IMR-90 (cell line): ENCODE measurements around the gene KCNJ10. TPM values are rescaled to one million over a fixed set of nuclear protein-coding genes. Genes with fewer than 3 reads are reported as not detected.
A peak's percentile ranks its signal among the peaks of the same experiment; 100 is the strongest.

Experiments used
- ATAC-seq: fragments of 200-7000 bp; cut with Tn5 transposase; 2 replicates; pipeline ENCODE4 v1.9.1; 2020; ENCODE audit warnings: low read depth, mild to moderate bottlenecking, moderate library complexity
- BruUV-seq: library from RNA; stranded (reverse); fragments of 400-500 nt; replicated peaks from 2 replicates; lab custom pipeline; 2021; lab: Mats Ljungman, UMichigan
- CTCF ChIA-PET: fragments of 300-600 bp; formaldehyde crosslinking; extraction: SDS; loops from one replicate; lab custom pipeline; 2021; ENCODE audit warnings: antibody characterized with exemption; lab: Yijun Ruan, JAX
- POLR2A ChIA-PET: fragments of 300-600 bp; sonication (Branson Sonifier 250); formaldehyde crosslinking; loops from one replicate; lab custom pipeline; 2022; ENCODE audit warnings: antibody characterized with exemption; ENCODE audit not compliant: unreplicated experiment; lab: Charles Lee
- DNase-seq: peaks from one replicate; pipeline ENCODE4 v3.0.0; 2013
- H2AFZ ChIP-seq: replicated peaks from 2 replicates; pipeline ENCODE3; 2013; ENCODE audit warnings: low read length, mild to moderate bottlenecking; ENCODE audit not compliant: poor library complexity
- H2AK5ac ChIP-seq: 2 replicates; pipeline ENCODE4 v1.6.1; 2013; ENCODE audit warnings: low read depth, low read length, inconsistent platforms
- H2AK9ac ChIP-seq: replicated peaks from 2 replicates; pipeline ENCODE3; 2013; ENCODE audit warnings: mild to moderate bottlenecking, low read depth, low read length, moderate library complexity; ENCODE audit not compliant: poor library complexity
- H2BK120ac ChIP-seq: 2 replicates; pipeline ENCODE4 v1.6.1; 2013; ENCODE audit warnings: low read depth, low read length, inconsistent platforms
- H2BK15ac ChIP-seq: 3 replicates; pipeline ENCODE4 v1.6.1; 2013; ENCODE audit warnings: low read depth, low read length, inconsistent platforms
- H2BK20ac ChIP-seq: 2 replicates; pipeline ENCODE4 v1.6.1; 2013; ENCODE audit warnings: low read depth, mild to moderate bottlenecking, inconsistent platforms, low read length, moderate library complexity
- H2BK5ac ChIP-seq: 2 replicates; pipeline ENCODE4 v1.6.1; 2013; ENCODE audit warnings: mild to moderate bottlenecking, low read depth, low read length, inconsistent platforms; ENCODE audit not compliant: poor library complexity, severe bottlenecking
- H3K14ac ChIP-seq: replicated peaks from 2 replicates; pipeline ENCODE4 v1.6.1; 2013; ENCODE audit warnings: low read depth, low read length, inconsistent platforms
- H3K18ac ChIP-seq: 2 replicates; pipeline ENCODE4 v1.6.1; 2013; ENCODE audit warnings: low read depth, low read length, control low read depth
- H3K23ac ChIP-seq: 2 replicates; pipeline ENCODE4 v1.6.1; 2013; ENCODE audit warnings: low read depth, low read length, inconsistent platforms
- H3K27ac ChIP-seq: 2 replicates; pipeline ENCODE4 v1.5.1; 2013; ENCODE audit warnings: mild to moderate bottlenecking, control low read depth, low read length; ENCODE audit not compliant: insufficient read depth
- H3K27me3 ChIP-seq: 2 replicates; pipeline ENCODE4 v1.6.1; 2013; ENCODE audit warnings: low read length; ENCODE audit not compliant: control insufficient read depth, insufficient read depth
- H3K36me3 ChIP-seq: 2 replicates; pipeline ENCODE4 v1.6.1; 2013; ENCODE audit warnings: low read length, mixed read lengths; ENCODE audit not compliant: control insufficient read depth, insufficient read depth
- H3K4ac ChIP-seq: 2 replicates; pipeline ENCODE4 v1.6.1; 2013; ENCODE audit warnings: low read depth, low read length, inconsistent platforms
- H3K4me1 ChIP-seq: 2 replicates; pipeline ENCODE4 v1.6.1; 2013; ENCODE audit warnings: low read length, mixed read lengths; ENCODE audit not compliant: control insufficient read depth, insufficient read depth
- H3K4me2 ChIP-seq: 2 replicates; pipeline ENCODE4 v1.6.1; 2013; ENCODE audit warnings: low read depth, mild to moderate bottlenecking, control low read depth, low read length, moderate library complexity
- H3K4me3 ChIP-seq: 2 replicates; pipeline ENCODE4 v1.5.1; 2013; ENCODE audit warnings: low read depth, mild to moderate bottlenecking, control low read depth, low read length, moderate library complexity; ENCODE audit not compliant: insufficient read depth
- H3K56ac ChIP-seq: 2 replicates; pipeline ENCODE4 v1.6.1; 2013; ENCODE audit warnings: low read length, inconsistent platforms; ENCODE audit not compliant: insufficient read depth; ENCODE audit errors: extremely low read depth
- H3K79me1 ChIP-seq, 2 experiments: 2 replicates each; pipeline ENCODE4 v1.6.1; 2013; ENCODE audit warnings: low read length in 2 of 2, inconsistent platforms in 1 of 2, low read depth in 1 of 2
- H3K9ac ChIP-seq: 2 replicates; pipeline ENCODE4 v1.6.1; 2013; ENCODE audit warnings: low read depth, low read length, control low read depth
- H3K9me1 ChIP-seq: 2 replicates; pipeline ENCODE4 v1.6.1; 2013; ENCODE audit warnings: low read length, inconsistent platforms; ENCODE audit not compliant: insufficient read depth
- H3K9me3 ChIP-seq: 2 replicates; pipeline ENCODE4 v1.6.1; 2013; ENCODE audit warnings: low read length; ENCODE audit not compliant: control insufficient read depth, insufficient read depth
- H4K20me1 ChIP-seq: 2 replicates; pipeline ENCODE4 v1.6.1; 2013; ENCODE audit warnings: low read length, inconsistent platforms; ENCODE audit not compliant: insufficient read depth
- H4K5ac ChIP-seq: 2 replicates; pipeline ENCODE4 v1.6.1; 2013; ENCODE audit warnings: mild to moderate bottlenecking, low read depth, low read length, control low read depth
- H4K8ac ChIP-seq, 2 experiments: 2 replicates each; pipeline ENCODE4 v1.6.1; 2013; ENCODE audit warnings: low read depth in 2 of 2, low read length in 2 of 2, control low read depth in 1 of 2, inconsistent platforms in 1 of 2
- H4K91ac ChIP-seq: 2 replicates; pipeline ENCODE4 v1.6.1; 2013; ENCODE audit warnings: low read depth, low read length, inconsistent platforms; ENCODE audit not compliant: insufficient read depth
- CEBPB ChIP-seq: IDR thresholded peaks from 2 replicates; pipeline ENCODE4 v1.6.1; 2012; ENCODE audit warnings: low read depth, low read length, improper control_type of control experiment
- MAZ ChIP-seq: IDR thresholded peaks from 2 replicates; pipeline ENCODE4 v1.6.1; 2012; ENCODE audit warnings: low read depth, mild to moderate bottlenecking, low read length, improper control_type of control experiment, moderate library complexity, borderline replicate concordance
- POLR2A ChIP-seq: IDR thresholded peaks from 2 replicates; pipeline ENCODE4 v1.6.1; 2012; ENCODE audit warnings: mild to moderate bottlenecking, low read depth, low read length
- RCOR1 ChIP-seq: IDR thresholded peaks from 2 replicates; pipeline ENCODE4 v1.6.1; 2012; ENCODE audit warnings: mild to moderate bottlenecking, low read length, improper control_type of control experiment; ENCODE audit not compliant: insufficient replicate concordance
- WGBS, 2 experiments: methylation state at CpG; one replicate each; pipeline versions ENCODE4 v1.1.5 to v1.1.7; 2013; ENCODE audit warnings: missing lambda C conversion rate in 2 of 2; ENCODE audit not compliant: insufficient read length in 1 of 2; ENCODE audit errors: extremely low coverage in 2 of 2; 5-methylcytosine and 5-hydroxymethylcytosine counted together
- dilution Hi-C: fragments of 300-500 bp; cut with HindIII; formaldehyde crosslinking; loops from one replicate; pipeline ENCODE4 v1.14.3; 2018; ENCODE audit warnings: low sequenced_read_pairs; ENCODE audit not compliant: unreplicated experiment
- in situ Hi-C: fragments of 300-500 bp; cut with MboI; formaldehyde crosslinking; loops from 3 replicates; pipeline ENCODE4 v1.14.3; 2019; ENCODE audit warnings: low sequenced_read_pairs, inconsistent platforms, mixed read lengths
- intact Hi-C: fragments of 100-400 bp; cut with micrococcal nuclease; formaldehyde crosslinking; loops from 2 replicates; pipeline ENCODE4 v1.10.0; 2022
- polyA plus RNA-seq, 3 experiments: library from polyadenylated mRNA; depleted of rRNA; stranded (reverse); fragments of >200 nt; gene quantifications; 2 replicates each; pipeline ENCODE4 v1.2.3, GENCODE V29; 2012; ENCODE audit warnings: low replicate concordance in 1 of 3
- total RNA-seq: library from RNA; depleted of rRNA; stranded (reverse); fragments of >200 nt; gene quantifications from 2 replicates; pipeline ENCODE4 v1.2.3, GENCODE V29; 2012

Gene KCNJ10
- total and polyA plus RNA-seq, 2 of the 4 experiments (the other 2 are of a cell fraction), result not detected

GRCh38 chr1:160096274-160097116, 26.5 kb upstream of the KCNJ10 start:
- 67% methylated on average over 1 of the region's 4 CpGs; no CpG with 5 or more reads in 1 of the 2 experiments for WGBS, 2 experiments
- Histone ChIP-seq H3K4me1 (peaks cover 9% of the 10 kb centered on the region), H3K18ac (no peak overlapping the region), H3K9ac (no peak overlapping the region), H4K91ac (no peak overlapping the region), H3K36me3 (peaks cover 3% of the 10 kb centered on the region; the same call in 1 of the 2 replicates), H3K27me3 (no peaks in the 10 kb centered on the region), H3K4me2 (no peak overlapping the region), H2AFZ (no peak overlapping the region), H2AK5ac (0 out of 2 replicates have a peak overlapping the region, but pooled peaks have one; percentile 24), H3K9me3 (no peaks in the 10 kb centered on the region), H3K79me1 (peaks cover 0 to 20% of the 10 kb centered on the region in 2 experiments; a peak in 3 of 4 replicates), H2BK120ac (no peak overlapping the region), H3K14ac (no peak overlapping the region), H2BK15ac (no peak overlapping the region), H2AK9ac (peak overlapping the region; percentile 58), H2BK5ac (no peak overlapping the region), H3K9me1 (no peaks in the 10 kb centered on the region), H4K8ac (no peak overlapping the region), H3K23ac (0 out of 2 replicates have a peak overlapping the region, but pooled peaks have one; percentile 33), H3K4me3 (no peak overlapping the region), H3K56ac (no peak overlapping the region), H2BK20ac (no peak overlapping the region), H3K27ac (no peak overlapping the region), H3K4ac (no peak overlapping the region; the same call in 1 of the 2 replicates), H4K5ac (no peak overlapping the region), H4K20me1 (0 out of 2 replicates have a peak, but pooled peaks cover 5% of the 10 kb centered on the region)
- intact Hi-C loops (no loop called here), dilution Hi-C loops (no loop called here), in situ Hi-C loops (loop anchor here (10.0 kb wide), 1 partner anchor 258 kb away; no protein-coding TSS in a partner anchor)
- POLR2A ChIA-PET, result no interaction called here
- BruUV-seq, result no TSS peak
- DNase-seq (peak; percentile 52), ATAC-seq (no peak)
- peak; percentile 37; the same call in 1 of the 2 replicates for TF ChIP-seq CEBPB
- TF ChIP-seq RCOR1, result no peak
- TF ChIP-seq MAZ, result no peak
- TF ChIP-seq POLR2A, result no peak
- CTCF ChIA-PET, result interaction anchor here (2.2 kb wide), 1 partner anchor 11 kb away, joined by 9 read pairs; no protein-coding TSS in a partner anchor
